ENCODE measurements around the gene CHST5.
"Not testable (repeated sequence)": the region's sequence is repeated elsewhere in the genome, so short reads cannot be mapped to it uniquely, and the experiment has no call there.

Gene CHST5

GRCh38 chr16:75550211-75550662, 14.3 kb upstream of the CHST5 start:
- DNase-seq = peak; percentile 12

GRCh38 chr16:75548456-75548855, 12.5 kb upstream of the CHST5 start:
- not testable (repeated sequence) for DNase-seq

- no peak for DNase-seq
Measured at GRCh38 chr16:75546293-75546692, 10.4 kb upstream of the CHST5 start.

- not testable (repeated sequence) for DNase-seq
Measured at GRCh38 chr16:75545879-75546278, 10.0 kb upstream of the CHST5 start.

- DNase-seq = not testable (repeated sequence)
Measured at GRCh38 chr16:75542462-75542861, 6.6 kb upstream of the CHST5 start.

- no peak for DNase-seq
Measured at GRCh38 chr16:75541236-75541635, 5.3 kb upstream of the CHST5 start.

- DNase-seq = not testable (repeated sequence)
Measured at GRCh38 chr16:75538882-75539565, 3.1 kb upstream of the CHST5 start.

GRCh38 chr16:75537776-75538175, 1.9 kb upstream of the CHST5 start:
- no peak for DNase-seq

GRCh38 chr16:75535211-75535843, 581 bp downstream of the CHST5 start:
- DNase-seq = no peak

- DNase-seq = no peak
Measured at GRCh38 chr16:75534560-75535205, 1.2 kb downstream of the CHST5 start.

GRCh38 chr16:75532791-75533190, 3.1 kb downstream of the CHST5 start:
- no peak for DNase-seq

GRCh38 chr16:75532142-75532765, 3.7 kb downstream of the CHST5 start:
- DNase-seq = no peak

GRCh38 chr16:75529959-75530358, 5.9 kb downstream of the CHST5 start:
- DNase-seq = no peak

GRCh38 chr16:75529056-75529905, 6.6 kb downstream of the CHST5 start:
- DNase-seq = no peak

GRCh38 chr16:75527825-75528299, 8.0 kb downstream of the CHST5 start:
- no peak for DNase-seq

- DNase-seq = no peak
Measured at GRCh38 chr16:75526032-75526790, 9.7 kb downstream of the CHST5 start.

- no peak for DNase-seq
Measured at GRCh38 chr16:75519175-75519574, 16.7 kb downstream of the CHST5 start.

- not testable (repeated sequence) for DNase-seq
Measured at GRCh38 chr16:75516189-75516966, 19.5 kb downstream of the CHST5 start.

- no peak for DNase-seq
Measured at GRCh38 chr16:75514296-75514695, 21.6 kb downstream of the CHST5 start.

GRCh38 chr16:75506574-75506973, 29.3 kb downstream of the CHST5 start:
- peak; percentile 68 for DNase-seq

GRCh38 chr16:75506107-75506506, 29.8 kb downstream of the CHST5 start:
- DNase-seq = no peak
